SU-DHL-6 (cell line): Measurements from ENCODE around the gene PDE3A.

Source experiments
- H2AFZ ChIP-seq: fragments of 200-600 bp; sonication (generic); 2 replicates; pipeline ENCODE4 v1.6.1; 2014; ENCODE audit warnings: low read depth, mild to moderate bottlenecking, moderate library complexity, mixed read lengths, antibody characterized with exemption, low read length; ENCODE audit not compliant: severe bottlenecking
- H3F3A ChIP-seq: fragments of 200-600 bp; shearing (Covaris generic); 2 replicates; pipeline ENCODE4 v1.6.0; 2016; ENCODE audit warnings: antibody characterized with exemption, mild to moderate bottlenecking; ENCODE audit not compliant: insufficient read depth
- H3K27ac ChIP-seq: fragments of 200-600 bp; sonication (generic); 2 replicates; pipeline ENCODE4 v1.5.1; 2016; ENCODE audit warnings: low read depth, mild to moderate bottlenecking, low read length, moderate library complexity, mixed read lengths
- H3K27me3 ChIP-seq: fragments of 200-600 bp; sonication (generic), shearing (Covaris generic); 2 replicates; pipeline ENCODE4 v1.6.0; 2014; ENCODE audit warnings: mild to moderate bottlenecking, low read length
- H3K36me3 ChIP-seq: fragments of 200-600 bp; sonication (generic); 2 replicates; pipeline ENCODE4 v1.6.1; 2014; ENCODE audit warnings: mild to moderate bottlenecking, low read length, mixed read lengths
- H3K4me2 ChIP-seq: fragments of 300-600, 200-600 bp; shearing (Covaris generic), sonication (generic); 2 replicates; pipeline ENCODE4 v1.6.0; 2014; ENCODE audit warnings: low read length, low read depth, mild to moderate bottlenecking; ENCODE audit not compliant: poor library complexity, severe bottlenecking
- H3K4me3 ChIP-seq: fragments of 200-600 bp; sonication (generic); 2 replicates; pipeline ENCODE4 v1.5.1; 2014; ENCODE audit warnings: antibody characterized with exemption, low read length, mild to moderate bottlenecking, mixed read lengths; ENCODE audit not compliant: insufficient read depth, poor library complexity, severe bottlenecking
- H3K79me2 ChIP-seq: fragments of 200-600 bp; sonication (generic); 2 replicates; pipeline ENCODE4 v1.6.1; 2014; ENCODE audit warnings: mild to moderate bottlenecking, low read length, moderate library complexity; ENCODE audit not compliant: insufficient read depth
- H3K9ac ChIP-seq: fragments of 200-600 bp; sonication (generic); 2 replicates; pipeline ENCODE4 v1.7.0; 2014; ENCODE audit warnings: mild to moderate bottlenecking, low read length
- H3K9me2 ChIP-seq: fragments of 200-600 bp; sonication (generic); replicated peaks from 2 replicates; pipeline ENCODE4 v1.6.1; 2014; ENCODE audit warnings: low read length; ENCODE audit not compliant: insufficient read depth
- H3K9me3 ChIP-seq: fragments of 200-600 bp; sonication (generic); 2 replicates; pipeline ENCODE4 v1.6.1; 2014; ENCODE audit warnings: low read length, mixed read lengths; ENCODE audit not compliant: insufficient read depth
- H4K20me1 ChIP-seq: fragments of 200-600 bp; sonication (generic); 2 replicates; pipeline ENCODE4 v1.6.1; 2014; ENCODE audit warnings: low read depth, mild to moderate bottlenecking, antibody characterized with exemption, low read length, moderate library complexity, mixed read lengths
- CTCF ChIP-seq: fragments of 200-600 bp; sonication (generic); IDR thresholded peaks from one replicate; pipeline ENCODE4 v1.5.1; 2017; ENCODE audit warnings: antibody characterized with exemption, mild to moderate bottlenecking, low read length, moderate library complexity; ENCODE audit not compliant: insufficient read depth, poor library complexity, severe bottlenecking
- EZH2phosphoT487 ChIP-seq: fragments of 200-600 bp; sonication (generic), shearing (Covaris generic); conservative IDR thresholded peaks from 2 replicates; pipeline ENCODE4 v1.6.1; 2018; ENCODE audit warnings: mild to moderate bottlenecking, antibody characterized with exemption, low read length, moderate library complexity, mixed read lengths

PDE3A gene

GRCh38 chr12:20546267-20546666, 177.9 kb downstream of the PDE3A start:
- TF ChIP-seq CTCF: no peak
- TF ChIP-seq EZH2phosphoT487: no peak
- H4K20me1 ChIP-seq: no peaks in the 10 kb centered on the region
- H3F3A ChIP-seq: no peaks in the 10 kb centered on the region
- no peak overlapping the region for H2AFZ ChIP-seq
- no peak overlapping the region for H3K9ac ChIP-seq
- H3K9me2 ChIP-seq: no peaks in the 10 kb centered on the region
- no peak overlapping the region for H3K4me2 ChIP-seq
- H3K9me3 ChIP-seq: no peaks in the 10 kb centered on the region
- H3K27me3 ChIP-seq: no peaks in the 10 kb centered on the region
- H3K4me3 ChIP-seq: no peak overlapping the region
- no peaks in the 10 kb centered on the region for H3K36me3 ChIP-seq
- no peak overlapping the region for H3K27ac ChIP-seq
- no peaks in the 10 kb centered on the region for H3K79me2 ChIP-seq

- Histone ChIP-seq H3K27ac (no peak overlapping the region), H3K9me3 (no peaks in the 10 kb centered on the region), H3K9ac (no peak overlapping the region), H3K4me2 (no peak overlapping the region), H3K9me2 (no peaks in the 10 kb centered on the region), H3K36me3 (no peaks in the 10 kb centered on the region), H2AFZ (no peak overlapping the region), H3K79me2 (no peaks in the 10 kb centered on the region), H4K20me1 (no peaks in the 10 kb centered on the region), H3K4me3 (no peak overlapping the region), H3K27me3 (no peaks in the 10 kb centered on the region), H3F3A (no peaks in the 10 kb centered on the region)
- no peak for TF ChIP-seq CTCF
- no peak for TF ChIP-seq EZH2phosphoT487
Observed at GRCh38 chr12:20547816-20548575, 179.7 kb downstream of the PDE3A start.

- Histone ChIP-seq H3K9me3 (no peaks in the 10 kb centered on the region), H3K4me3 (no peak overlapping the region), H3K79me2 (no peaks in the 10 kb centered on the region), H3K27me3 (no peaks in the 10 kb centered on the region), H3K9me2 (no peaks in the 10 kb centered on the region), H3K9ac (no peak overlapping the region), H4K20me1 (no peaks in the 10 kb centered on the region), H3F3A (no peaks in the 10 kb centered on the region), H3K4me2 (no peak overlapping the region), H3K36me3 (no peaks in the 10 kb centered on the region), H2AFZ (no peak overlapping the region), H3K27ac (no peak overlapping the region)
- no peak for TF ChIP-seq EZH2phosphoT487
- TF ChIP-seq CTCF: no peak
Observed at GRCh38 chr12:20548611-20549010, 180.3 kb downstream of the PDE3A start.
